GM23248 (cell line): ENCODE data around the gene NCAM1. TPM values are rescaled to one million over a fixed set of nuclear protein-coding genes. Genes with fewer than 3 reads are reported as not detected.

Experiments used
- DNase-seq: peaks from one replicate; pipeline ENCODE4 v3.0.0-alpha.2; 2015
- H2AFZ ChIP-seq: fragments of 200-600 bp; sonication (generic); 2 replicates; pipeline ENCODE4 v1.6.1; 2016; ENCODE audit warnings: antibody characterized with exemption
- H3F3A ChIP-seq: fragments of 200-600 bp; sonication (generic); 2 replicates; pipeline ENCODE4 v1.6.1; 2016; ENCODE audit warnings: mild to moderate bottlenecking, antibody characterized with exemption, mixed run types; ENCODE audit not compliant: insufficient read depth
- H3K27ac ChIP-seq: fragments of 200-600 bp; sonication (generic); 2 replicates; pipeline ENCODE4 v1.5.1; 2016; ENCODE audit warnings: mild to moderate bottlenecking
- H3K27me3 ChIP-seq: fragments of 200-600 bp; sonication (generic); replicated peaks from 2 replicates; pipeline ENCODE4 v1.6.1; 2016; ENCODE audit warnings: mild to moderate bottlenecking; ENCODE audit not compliant: insufficient read depth
- H3K36me3 ChIP-seq: fragments of 200-600 bp; sonication (generic); 2 replicates; pipeline ENCODE4 v1.6.1; 2016; ENCODE audit warnings: low read depth, mild to moderate bottlenecking
- H3K4me1 ChIP-seq: fragments of 200-600 bp; sonication (generic); 2 replicates; pipeline ENCODE4 v1.6.1; 2016; ENCODE audit warnings: mild to moderate bottlenecking; ENCODE audit not compliant: insufficient read depth
- H3K4me2 ChIP-seq: fragments of 200-600 bp; sonication (generic); one replicate; pipeline ENCODE4 v1.6.1; 2016; ENCODE audit warnings: mild to moderate bottlenecking; ENCODE audit not compliant: unreplicated experiment
- H3K4me3 ChIP-seq: fragments of 200-600 bp; sonication (generic); 2 replicates; pipeline ENCODE4 v1.5.1; 2016; ENCODE audit warnings: mild to moderate bottlenecking
- H3K79me2 ChIP-seq: fragments of 200-600 bp; sonication (generic); 2 replicates; pipeline ENCODE4 v1.6.1; 2016; ENCODE audit warnings: mild to moderate bottlenecking; ENCODE audit not compliant: insufficient read depth
- H3K9ac ChIP-seq: fragments of 200-600 bp; sonication (generic); 2 replicates; pipeline ENCODE4 v1.6.1; 2016; ENCODE audit warnings: mild to moderate bottlenecking
- H3K9me2 ChIP-seq: fragments of 200-600 bp; sonication (generic); 2 replicates; pipeline ENCODE4 v1.6.1; 2016; ENCODE audit warnings: mixed run types, mild to moderate bottlenecking, moderate library complexity; ENCODE audit not compliant: insufficient read depth
- H3K9me3 ChIP-seq: fragments of 200-600 bp; sonication (generic); one replicate; pipeline ENCODE4 v1.6.1; 2017; ENCODE audit warnings: low read depth
- H4K20me1 ChIP-seq: fragments of 200-600 bp; sonication (generic); 2 replicates; pipeline ENCODE4 v1.6.0; 2016; ENCODE audit not compliant: insufficient read depth
- EZH2 ChIP-seq: fragments of 200-600 bp; sonication (generic); IDR thresholded peaks from 2 replicates; pipeline ENCODE4 v1.6.1; 2018; ENCODE audit warnings: antibody characterized with exemption, mild to moderate bottlenecking; ENCODE audit not compliant: insufficient read depth, poor library complexity, severe bottlenecking
- EZH2phosphoT487 ChIP-seq: fragments of 200-600 bp; sonication (generic); IDR thresholded peaks from 2 replicates; pipeline ENCODE4 v1.6.1; 2018; ENCODE audit warnings: antibody characterized with exemption, moderate library complexity, mild to moderate bottlenecking, low read depth; ENCODE audit not compliant: insufficient read depth
- WGBS, 2 experiments: methylation state at CpG; one replicate each; pipeline ENCODE4 v1.1.6; 2015 to 2017; ENCODE audit warnings: low lambda C conversion rate in 2 of 2, low coverage in 1 of 2; ENCODE audit errors: missing lambda C conversion rate in 2 of 2; 5-methylcytosine and 5-hydroxymethylcytosine counted together
- in situ Hi-C: fragments of 300-500 bp; cut with MboI; formaldehyde crosslinking; loops from 2 replicates; pipeline ENCODE4 v1.15.0; 2020
- polyA plus RNA-seq: library from polyadenylated mRNA; unstranded; fragments of >200 nt; fragmentation: Nextera tagmentation; extraction: Ambion mirVana; gene quantifications from 2 replicates; pipeline ENCODE4 v1.2.1, GENCODE V29; 2016
- total RNA-seq: library from RNA; depleted of rRNA; stranded (reverse); fragments of >200 nt; shearing (Covaris generic); gene quantifications from 2 replicates; pipeline ENCODE4 v1.2.3, GENCODE V29; 2014

NCAM1 gene
- total and polyA plus RNA-seq, 2 experiments from 2014 or later, result 1.5 to 1.8 TPM

DNA sequence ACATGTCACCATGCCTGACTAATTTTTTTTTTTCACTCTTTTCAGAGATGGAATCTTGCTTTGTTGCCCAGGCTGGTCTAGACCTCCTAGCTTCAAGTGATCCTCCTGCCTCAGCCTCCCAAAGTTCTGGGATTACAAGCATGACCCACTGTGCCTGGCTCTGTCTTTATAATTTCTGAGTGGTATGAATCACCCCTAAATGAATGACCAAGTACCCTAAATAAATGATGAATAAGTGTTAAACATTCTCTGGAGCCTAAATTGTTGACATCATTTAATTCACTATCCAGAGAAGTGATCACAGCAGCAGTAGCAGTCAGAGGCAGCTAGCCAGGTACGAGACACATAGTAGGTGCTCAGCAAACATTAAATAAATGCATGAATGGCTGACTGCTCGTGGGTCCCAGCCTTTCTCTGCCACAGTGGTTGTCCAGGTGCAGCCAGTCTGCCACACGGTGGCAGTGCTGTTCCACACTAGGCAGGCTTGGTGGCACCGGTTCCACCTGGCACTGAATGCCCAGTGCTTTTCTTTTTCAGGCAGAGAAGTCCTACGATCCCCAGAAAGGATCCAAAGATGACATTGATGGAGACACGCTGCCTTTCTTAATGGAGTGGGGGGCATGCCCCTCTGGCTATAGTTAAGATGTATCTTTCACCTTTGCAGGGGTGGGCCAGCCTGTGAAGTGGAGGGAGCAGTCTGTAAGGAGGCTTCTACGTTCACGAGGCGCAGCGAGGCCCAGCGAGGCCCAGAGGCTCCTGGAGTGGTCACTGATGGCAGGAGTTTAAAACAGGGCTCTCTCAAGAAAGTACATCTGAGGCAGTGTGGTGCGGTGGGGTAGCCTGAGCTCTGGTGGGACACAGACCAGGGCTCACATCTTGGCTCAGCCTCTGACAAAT, 344.5 kb downstream of the NCAM1 start:
- Histone ChIP-seq H3K9me3 (no peaks in the 10 kb centered on the region), H3K36me3 (no peaks in the 10 kb centered on the region), H4K20me1 (no peaks in the 10 kb centered on the region), H3K27ac (no peak overlapping the region), H3K9ac (no peak overlapping the region), H3K27me3 (peaks cover 4% of the 10 kb centered on the region; the same call in 1 of the 2 replicates), H3K4me3 (no peak overlapping the region), H3K79me2 (no peaks in the 10 kb centered on the region), H3K9me2 (no peaks in the 10 kb centered on the region), H2AFZ (no peak overlapping the region), H3K4me1 (no peaks in the 10 kb centered on the region), H3K4me2 (no peak overlapping the region), H3F3A (no peaks in the 10 kb centered on the region)
- WGBS, 2 experiments, result 30 to 34% methylated on average over 12 of the region's 12 CpGs
- TF ChIP-seq EZH2 (no peak), EZH2phosphoT487 (no peak)
- peak; percentile 81 for DNase-seq
- in situ Hi-C loops, result loop anchor here (5.0 kb wide), 1 partner anchor 422 kb away; no protein-coding TSS in a partner anchor

DNA sequence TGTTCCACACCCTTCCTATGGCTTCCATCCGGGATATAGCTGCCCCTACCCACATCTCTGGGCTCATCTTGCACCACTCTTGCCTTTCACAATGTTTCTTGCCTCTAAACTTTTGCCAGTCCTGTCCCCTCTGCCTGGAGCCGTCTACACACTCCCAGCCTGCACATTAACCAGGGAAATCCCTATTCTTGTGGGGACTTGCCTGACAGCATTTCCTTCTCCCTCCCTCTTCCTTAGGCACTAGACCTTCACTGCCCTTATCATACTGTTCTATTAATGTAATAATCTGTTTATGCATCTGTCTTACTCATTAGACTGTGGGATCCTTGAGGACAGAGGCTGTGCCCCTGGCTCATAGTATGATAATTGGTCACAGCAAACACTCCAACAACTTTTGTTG, 347.4 kb downstream of the NCAM1 start:
- H3K4me2 ChIP-seq, result no peak overlapping the region
- H3K9me3 ChIP-seq, result no peaks in the 10 kb centered on the region
- TF ChIP-seq EZH2 (no peak), EZH2phosphoT487 (no peak)
- H2AFZ ChIP-seq, result no peak overlapping the region
- H3K27ac ChIP-seq, result no peak overlapping the region
- no peaks in the 10 kb centered on the region for H4K20me1 ChIP-seq
- in situ Hi-C loops, result loop anchor here (5.0 kb wide), 1 partner anchor 419 kb away; no protein-coding TSS in a partner anchor
- no peaks in the 10 kb centered on the region for H3K36me3 ChIP-seq
- H3K4me3 ChIP-seq, result no peak overlapping the region
- H3K79me2 ChIP-seq, result no peaks in the 10 kb centered on the region
- no peak for DNase-seq
- 45 to 59% methylated on average over 2 of the region's 2 CpGs for WGBS, 2 experiments
- no peak overlapping the region for H3K9ac ChIP-seq
- no peaks in the 10 kb centered on the region for H3K4me1 ChIP-seq
- no peaks in the 10 kb centered on the region for H3K9me2 ChIP-seq
- H3F3A ChIP-seq, result no peaks in the 10 kb centered on the region
- no peaks in the 10 kb centered on the region for H3K27me3 ChIP-seq

DNA sequence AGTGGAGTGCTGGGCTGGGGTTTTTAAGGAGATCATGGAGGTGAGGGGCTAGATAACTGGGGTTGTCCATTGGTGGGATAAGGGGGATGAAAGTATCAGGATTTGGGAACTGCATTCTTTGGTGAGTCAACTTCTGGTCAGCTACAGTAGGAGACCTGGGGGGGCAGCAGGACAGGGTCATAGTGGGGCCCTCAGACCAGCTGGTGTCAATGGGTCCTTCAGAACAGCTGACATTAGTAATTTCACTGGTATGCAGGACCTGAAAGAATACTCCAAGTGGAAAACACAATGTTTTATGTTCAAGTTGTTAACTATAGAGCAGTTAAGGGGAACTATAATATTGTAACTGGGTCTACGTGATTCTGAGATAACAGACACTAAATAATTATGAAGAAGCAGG, 350.3 kb downstream of the NCAM1 start:
- Histone ChIP-seq H3K4me3 (no peak overlapping the region), H3K9me3 (no peaks in the 10 kb centered on the region), H4K20me1 (no peaks in the 10 kb centered on the region), H3K79me2 (no peaks in the 10 kb centered on the region), H3K4me1 (no peaks in the 10 kb centered on the region), H3F3A (no peaks in the 10 kb centered on the region), H3K36me3 (no peaks in the 10 kb centered on the region), H3K27me3 (no peaks in the 10 kb centered on the region), H3K4me2 (no peak overlapping the region), H2AFZ (no peak overlapping the region), H3K9ac (no peak overlapping the region), H3K9me2 (no peaks in the 10 kb centered on the region), H3K27ac (no peak overlapping the region)
- TF ChIP-seq EZH2, result no peak
- DNase-seq, result no peak
- in situ Hi-C loops, result loop anchor here (5.0 kb wide), 1 partner anchor 221 kb away; no protein-coding TSS in a partner anchor
- 90 to 94% methylated on average over 1 of the region's 1 CpG for WGBS, 2 experiments

DNA sequence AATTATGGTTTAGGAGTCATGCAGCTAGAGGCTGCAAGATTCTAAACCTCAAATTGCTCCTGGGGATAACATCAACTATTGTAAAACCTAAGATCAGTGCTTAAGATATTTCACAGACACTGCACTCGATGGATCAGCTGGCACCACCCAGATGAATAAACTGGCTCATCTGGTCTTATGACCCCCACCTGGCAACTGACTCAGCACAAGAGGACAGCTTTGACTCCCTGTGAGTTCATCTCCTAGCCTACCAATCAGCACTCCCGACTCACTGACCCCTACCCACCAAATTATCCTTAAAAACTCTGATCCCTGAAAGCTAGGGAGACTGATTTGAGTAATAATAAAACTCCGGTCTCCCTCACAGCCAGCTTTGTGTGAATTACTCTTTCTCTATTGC, 352.4 kb downstream of the NCAM1 start:
- peak overlapping the region; percentile 88 for H3K4me3 ChIP-seq

More for the DNA sequence above, 352.4 kb downstream of the NCAM1 start:
- Histone ChIP-seq H3K4me1 (no peaks in the 10 kb centered on the region), H3K79me2 (no peaks in the 10 kb centered on the region), H2AFZ (peak overlapping the region; percentile 90), H3K9me2 (no peaks in the 10 kb centered on the region), H4K20me1 (no peaks in the 10 kb centered on the region), H3K36me3 (no peaks in the 10 kb centered on the region), H3K27me3 (no peaks in the 10 kb centered on the region), H3K4me2 (peak overlapping the region; percentile 76), H3K27ac (no peak overlapping the region), H3F3A (no peaks in the 10 kb centered on the region), H3K9ac (no peak overlapping the region), H3K9me3 (no peaks in the 10 kb centered on the region)
- TF ChIP-seq EZH2, result no peak
- TF ChIP-seq EZH2phosphoT487, result no peak
- no peak for DNase-seq
- 58 to 62% methylated on average over 3 of the region's 3 CpGs for WGBS, 2 experiments
- in situ Hi-C loops, result loop anchor here (5.0 kb wide), 1 partner anchor 219 kb away; no protein-coding TSS in a partner anchor
